ENCODE results near the gene TRIM71.
"Not testable (repeated sequence)": the region's sequence is repeated elsewhere in the genome, so short reads cannot be mapped to it uniquely, and the experiment has no call there.

TRIM71 gene

GRCh38 chr3:32817558-32818228 lies at the start of gene TRIM71:
Gene TRIM71 (plus strand): TSS chr3:32817997. CDS start chr3:32818081, 84 bp downstream.
- no peak for DNase-seq

GRCh38 chr3:32778389-32778788 lies 39.4 kb upstream of the TRIM71 start:
- DNase-seq = no peak

- DNase-seq = no peak
Observed at GRCh38 chr3:32780071-32780734, 37.6 kb upstream of the TRIM71 start.

- no peak for DNase-seq
Observed at GRCh38 chr3:32780735-32781210, 37.0 kb upstream of the TRIM71 start.

- DNase-seq = no peak
Observed at GRCh38 chr3:32781211-32781968, 36.4 kb upstream of the TRIM71 start.

GRCh38 chr3:32781969-32782270 lies 35.9 kb upstream of the TRIM71 start:
- not testable (repeated sequence) for DNase-seq

GRCh38 chr3:32782407-32782806 lies 35.4 kb upstream of the TRIM71 start:
- DNase-seq = no peak

GRCh38 chr3:32791833-32792232 lies 26.0 kb upstream of the TRIM71 start:
- DNase-seq = no peak

- DNase-seq = no peak
Observed at GRCh38 chr3:32794487-32795308, 23.1 kb upstream of the TRIM71 start.

GRCh38 chr3:32796384-32796950 lies 21.3 kb upstream of the TRIM71 start:
- not testable (repeated sequence) for DNase-seq

GRCh38 chr3:32797776-32798175 lies 20.0 kb upstream of the TRIM71 start:
- no peak for DNase-seq

- DNase-seq = not testable (repeated sequence)
Observed at GRCh38 chr3:32801440-32801839, 16.4 kb upstream of the TRIM71 start.

- no peak for DNase-seq
Observed at GRCh38 chr3:32813180-32813579, 4.6 kb upstream of the TRIM71 start.

GRCh38 chr3:32814361-32814760 lies 3.4 kb upstream of the TRIM71 start:
- no peak for DNase-seq

GRCh38 chr3:32815841-32816438 lies 1.9 kb upstream of the TRIM71 start:
- no peak for DNase-seq

GRCh38 chr3:32816439-32817256 lies 1.1 kb upstream of the TRIM71 start:
- no peak for DNase-seq

GRCh38 chr3:32817257-32817557 lies 590 bp upstream of the TRIM71 start:
- DNase-seq = no peak

GRCh38 chr3:32818229-32818969 lies 602 bp downstream of the TRIM71 start:
- DNase-seq = no peak

GRCh38 chr3:32818970-32819511 lies 1.2 kb downstream of the TRIM71 start:
- DNase-seq = no peak

- no peak for DNase-seq
Observed at GRCh38 chr3:32819551-32820348, 2.0 kb downstream of the TRIM71 start.

Measured in cerebellar nuclear complex (tissue), 1 donor.